Smooth muscle cell (in vitro differentiated cells): ENCODE measurements around the gene RHEB. TPM values are rescaled to one million over a fixed set of nuclear protein-coding genes. Genes with fewer than 3 reads are reported as not detected.

Experiments
- DNase-seq: peaks from one replicate; lab custom pipeline; 2025; ENCODE audit not compliant: unreplicated experiment; lab: John Stamatoyannopoulos, UW
- H2AFZ ChIP-seq: fragments of 200-600 bp; sonication (generic); 2 replicates; pipeline ENCODE4 v1.6.0; 2016; ENCODE audit warnings: antibody characterized with exemption, low read depth, mild to moderate bottlenecking
- H3F3A ChIP-seq: fragments of 200-600 bp; sonication (generic); 2 replicates; pipeline ENCODE4 v1.6.0; 2017; ENCODE audit warnings: antibody characterized with exemption, low read depth
- H3K27ac ChIP-seq: fragments of 200-600 bp; sonication (generic); 2 replicates; pipeline ENCODE4 v1.5.1; 2016; ENCODE audit warnings: low read depth, mild to moderate bottlenecking
- H3K27me3 ChIP-seq: fragments of 200-600 bp; sonication (generic); 2 replicates; pipeline ENCODE4 v1.6.1; 2016; ENCODE audit warnings: low read depth, mild to moderate bottlenecking
- H3K36me3 ChIP-seq: fragments of 200-600 bp; sonication (generic); 2 replicates; pipeline ENCODE4 v1.5.1; 2016; ENCODE audit warnings: low read depth
- H3K4me1 ChIP-seq: fragments of 200-600 bp; sonication (generic); 2 replicates; pipeline ENCODE4 v1.5.1; 2016; ENCODE audit warnings: low read depth
- H3K4me2 ChIP-seq: fragments of 200-600 bp; sonication (generic); 2 replicates; pipeline ENCODE4 v1.6.0; 2016; ENCODE audit warnings: mild to moderate bottlenecking
- H3K4me3 ChIP-seq: fragments of 200-600 bp; sonication (generic); 2 replicates; pipeline ENCODE4 v1.5.1; 2016; ENCODE audit warnings: mild to moderate bottlenecking
- H3K79me2 ChIP-seq: fragments of 200-600 bp; sonication (generic); 2 replicates; pipeline ENCODE4 v1.6.0; 2016; ENCODE audit warnings: low read depth, mild to moderate bottlenecking
- H3K9ac ChIP-seq: fragments of 200-600 bp; sonication (generic); 2 replicates; pipeline ENCODE4 v1.6.0; 2016; ENCODE audit warnings: low read depth
- H3K9me3 ChIP-seq: fragments of 200-600 bp; sonication (generic); replicated peaks from 2 replicates; pipeline ENCODE4 v1.5.1; 2016; ENCODE audit warnings: low read depth
- H4K20me1 ChIP-seq: fragments of 200-600 bp; sonication (generic); 2 replicates; pipeline ENCODE4 v1.6.0; 2016; ENCODE audit warnings: low read depth
- WGBS: methylation state at CpG from one replicate; pipeline ENCODE4 v1.1.7; 2016; ENCODE audit warnings: low lambda C conversion rate; 5-methylcytosine and 5-hydroxymethylcytosine counted together
- polyA plus RNA-seq: library from polyadenylated mRNA; unstranded; fragments of >200 nt; fragmentation: Nextera tagmentation; extraction: Ambion mirVana; gene quantifications from 2 replicates; pipeline ENCODE4 v1.2.1, GENCODE V29; 2016
- total RNA-seq: library from RNA; depleted of rRNA; stranded (reverse); fragments of >200 nt; gene quantifications from 2 replicates; pipeline ENCODE4 v1.2.3, GENCODE V29; 2014
- TF ChIP-seq, protein P1 (sequence below): fragments of 200-600 bp; sonication (generic); IDR thresholded peaks from 2 replicates; pipeline ENCODE4 v1.5.1; 2017; ENCODE audit warnings: borderline replicate concordance, mild to moderate bottlenecking, antibody characterized with exemption; ENCODE audit not compliant: insufficient read depth, poor library complexity, severe bottlenecking

The RHEB gene
- total and polyA plus RNA-seq, 2 experiments from 2014 or later: 115 to 151 TPM

DNA sequence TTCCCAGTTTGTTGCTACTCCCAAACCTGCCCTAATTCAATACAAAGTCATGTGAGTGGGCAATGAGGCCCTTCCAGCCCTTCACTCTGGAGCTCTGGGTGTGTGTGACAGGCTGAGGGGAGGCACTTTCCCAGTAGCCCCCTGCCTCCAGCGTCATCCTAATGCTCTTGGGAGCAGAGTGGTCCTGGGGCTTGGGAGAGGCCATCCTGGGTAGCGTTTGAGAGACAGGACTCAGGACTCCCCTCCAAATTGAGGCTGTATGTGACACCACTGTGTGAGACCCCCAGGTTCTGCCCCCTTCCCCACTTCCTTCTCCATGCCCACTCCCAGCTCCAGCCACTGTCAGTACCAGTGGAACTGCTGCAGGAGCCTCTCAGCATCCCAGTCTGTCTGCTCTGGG lies 73.3 kb downstream of the RHEB start:
- no peak for DNase-seq
- Histone ChIP-seq H3F3A (peaks cover 1% of the 10 kb centered on the region), H3K4me3 (no peak overlapping the region), H3K4me1 (no peaks in the 10 kb centered on the region), H3K36me3 (no peaks in the 10 kb centered on the region), H3K4me2 (no peak overlapping the region), H3K27me3 (no peaks in the 10 kb centered on the region), H3K9ac (no peak overlapping the region), H3K79me2 (no peaks in the 10 kb centered on the region), H3K9me3 (no peaks in the 10 kb centered on the region), H2AFZ (no peak overlapping the region), H3K27ac (no peak overlapping the region), H4K20me1 (no peaks in the 10 kb centered on the region)
- 94% methylated on average over 2 of the region's 2 CpGs for WGBS
- TF ChIP-seq, protein P1, sequence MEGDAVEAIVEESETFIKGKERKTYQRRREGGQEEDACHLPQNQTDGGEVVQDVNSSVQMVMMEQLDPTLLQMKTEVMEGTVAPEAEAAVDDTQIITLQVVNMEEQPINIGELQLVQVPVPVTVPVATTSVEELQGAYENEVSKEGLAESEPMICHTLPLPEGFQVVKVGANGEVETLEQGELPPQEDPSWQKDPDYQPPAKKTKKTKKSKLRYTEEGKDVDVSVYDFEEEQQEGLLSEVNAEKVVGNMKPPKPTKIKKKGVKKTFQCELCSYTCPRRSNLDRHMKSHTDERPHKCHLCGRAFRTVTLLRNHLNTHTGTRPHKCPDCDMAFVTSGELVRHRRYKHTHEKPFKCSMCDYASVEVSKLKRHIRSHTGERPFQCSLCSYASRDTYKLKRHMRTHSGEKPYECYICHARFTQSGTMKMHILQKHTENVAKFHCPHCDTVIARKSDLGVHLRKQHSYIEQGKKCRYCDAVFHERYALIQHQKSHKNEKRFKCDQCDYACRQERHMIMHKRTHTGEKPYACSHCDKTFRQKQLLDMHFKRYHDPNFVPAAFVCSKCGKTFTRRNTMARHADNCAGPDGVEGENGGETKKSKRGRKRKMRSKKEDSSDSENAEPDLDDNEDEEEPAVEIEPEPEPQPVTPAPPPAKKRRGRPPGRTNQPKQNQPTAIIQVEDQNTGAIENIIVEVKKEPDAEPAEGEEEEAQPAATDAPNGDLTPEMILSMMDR: no peak

DNA sequence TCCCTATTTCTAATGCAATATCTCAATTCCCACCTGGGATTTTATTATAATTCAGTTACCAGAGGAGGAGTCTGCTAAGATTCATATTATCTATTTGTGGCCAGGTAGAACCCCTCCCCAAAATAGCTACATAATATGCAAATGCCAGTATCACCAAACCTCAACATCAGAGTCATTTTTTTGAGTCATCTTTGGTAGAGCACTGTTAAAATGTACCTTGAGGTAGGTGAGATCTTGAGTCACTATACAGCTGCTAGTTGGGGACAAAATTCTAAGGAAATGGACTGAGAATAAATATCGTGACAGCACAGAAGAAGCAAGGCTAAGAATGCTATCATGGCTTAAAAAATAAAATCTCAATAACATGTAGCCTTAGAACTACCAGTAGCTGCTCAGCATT lies 75.1 kb downstream of the RHEB start:
- no peaks in the 10 kb centered on the region for H3K27me3 ChIP-seq
- no peaks in the 10 kb centered on the region for H3K79me2 ChIP-seq
- no peaks in the 10 kb centered on the region for H3K36me3 ChIP-seq
- no peak overlapping the region for H3K9ac ChIP-seq
- H3K4me2 ChIP-seq: no peak overlapping the region
- no peak overlapping the region for H2AFZ ChIP-seq
- DNase-seq: no peak
- H3K4me1 ChIP-seq: peaks cover under 1% of the 10 kb centered on the region
- H3F3A ChIP-seq: peaks cover 9% of the 10 kb centered on the region
- 95% methylated on average over 1 of the region's 1 CpG for WGBS
- H3K9me3 ChIP-seq: no peaks in the 10 kb centered on the region
- H4K20me1 ChIP-seq: no peaks in the 10 kb centered on the region
- no peak overlapping the region for H3K27ac ChIP-seq
- no peak overlapping the region for H3K4me3 ChIP-seq
- TF ChIP-seq, protein P1: no peak

GRCh38 chr7:151442776-151443496 lies 76.8 kb downstream of the RHEB start:
- Histone ChIP-seq H3K4me3 (no peak overlapping the region), H4K20me1 (no peaks in the 10 kb centered on the region)

More at GRCh38 chr7:151442776-151443496, 76.8 kb downstream of the RHEB start:
- Histone ChIP-seq H3K27me3 (no peaks in the 10 kb centered on the region), H3F3A (peaks cover 9% of the 10 kb centered on the region), H3K79me2 (no peaks in the 10 kb centered on the region), H3K4me1 (peaks cover 5% of the 10 kb centered on the region), H3K36me3 (no peaks in the 10 kb centered on the region), H3K4me2 (no peak overlapping the region), H3K9me3 (no peaks in the 10 kb centered on the region), H3K27ac (no peak overlapping the region), H3K9ac (no peak overlapping the region), H2AFZ (no peak overlapping the region)
- TF ChIP-seq, protein P1: no peak
- WGBS: 93% methylated on average over 10 of the region's 10 CpGs
- no peak for DNase-seq
